ENCODE results near the gene RCOR1.
"Not testable (repeated sequence)": the region's sequence is repeated elsewhere in the genome, so short reads cannot be mapped to it uniquely, and the experiment has no call there.

The RCOR1 gene

DNA sequence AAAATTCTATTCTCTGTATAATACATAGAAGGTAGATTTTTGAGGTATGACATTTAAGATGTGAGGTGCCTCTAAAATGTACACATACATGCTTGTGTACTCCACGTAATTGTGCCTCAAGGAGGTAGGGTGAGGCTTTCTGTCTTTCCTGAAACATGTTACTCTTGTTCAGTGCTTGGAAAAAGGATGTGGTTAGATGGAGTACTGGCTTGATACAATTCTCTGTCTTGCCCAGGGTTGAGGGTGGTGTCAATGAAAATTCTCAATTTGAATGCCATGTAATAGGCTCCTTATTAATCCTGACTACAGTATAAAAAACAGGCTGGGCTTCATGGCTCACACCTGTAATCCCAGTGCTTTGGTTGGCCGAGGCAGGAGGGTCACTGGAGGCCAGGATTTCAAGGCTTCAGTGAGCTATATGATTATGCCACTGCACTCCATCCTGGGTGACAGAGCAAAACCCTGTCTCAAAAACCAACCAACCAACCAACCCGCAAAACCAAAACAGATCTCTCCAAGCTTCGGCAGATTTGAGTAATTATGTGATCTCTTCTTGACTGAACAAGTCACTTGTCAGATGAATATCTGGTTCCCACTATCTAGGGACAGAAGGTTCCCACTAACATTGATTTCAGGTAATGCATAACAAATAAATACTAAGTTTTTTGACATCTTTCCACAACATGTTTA, 41.6 kb downstream of the RCOR1 start:
- DNase-seq = no peak

DNA sequence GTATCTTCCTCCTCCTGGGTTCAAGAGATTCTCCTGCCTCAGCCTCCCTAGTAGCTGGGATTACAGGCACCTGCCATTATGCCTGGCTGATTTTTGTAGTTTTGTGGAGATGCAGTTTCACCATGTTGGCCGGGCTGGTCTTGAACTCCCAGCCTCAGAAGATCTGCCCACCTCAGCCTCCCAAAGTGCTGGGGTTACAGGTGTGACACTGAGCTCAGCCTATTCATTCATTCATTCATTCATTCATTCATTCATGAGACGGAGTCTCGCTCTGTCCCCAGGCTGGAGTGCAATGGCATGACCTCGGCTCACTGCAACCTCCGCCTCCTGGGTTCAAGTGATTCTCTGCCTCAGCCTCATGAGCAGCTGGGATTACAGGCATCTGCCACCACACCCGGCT, 47.2 kb downstream of the RCOR1 start:
- not testable (repeated sequence) for DNase-seq

DNA sequence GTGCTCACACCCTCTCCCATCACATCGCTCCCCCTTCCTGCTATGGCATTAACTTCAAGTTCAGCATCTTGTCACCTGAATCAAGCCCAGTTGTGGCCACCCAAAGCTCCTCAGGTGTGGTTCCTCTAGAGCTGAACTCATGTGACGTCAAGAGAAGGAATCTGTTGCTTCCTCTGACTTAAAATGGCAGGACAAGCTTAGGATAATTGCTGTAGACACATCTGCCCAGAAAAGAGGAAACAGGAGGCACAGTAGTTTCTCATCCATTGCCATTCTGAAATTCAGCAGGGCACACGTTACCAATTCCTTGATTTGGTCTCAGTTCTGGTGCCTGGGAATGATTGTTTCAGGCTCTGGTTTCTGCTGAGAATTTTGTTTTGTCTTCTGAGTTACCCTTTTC, 52.1 kb downstream of the RCOR1 start:
- no peak for DNase-seq

DNA sequence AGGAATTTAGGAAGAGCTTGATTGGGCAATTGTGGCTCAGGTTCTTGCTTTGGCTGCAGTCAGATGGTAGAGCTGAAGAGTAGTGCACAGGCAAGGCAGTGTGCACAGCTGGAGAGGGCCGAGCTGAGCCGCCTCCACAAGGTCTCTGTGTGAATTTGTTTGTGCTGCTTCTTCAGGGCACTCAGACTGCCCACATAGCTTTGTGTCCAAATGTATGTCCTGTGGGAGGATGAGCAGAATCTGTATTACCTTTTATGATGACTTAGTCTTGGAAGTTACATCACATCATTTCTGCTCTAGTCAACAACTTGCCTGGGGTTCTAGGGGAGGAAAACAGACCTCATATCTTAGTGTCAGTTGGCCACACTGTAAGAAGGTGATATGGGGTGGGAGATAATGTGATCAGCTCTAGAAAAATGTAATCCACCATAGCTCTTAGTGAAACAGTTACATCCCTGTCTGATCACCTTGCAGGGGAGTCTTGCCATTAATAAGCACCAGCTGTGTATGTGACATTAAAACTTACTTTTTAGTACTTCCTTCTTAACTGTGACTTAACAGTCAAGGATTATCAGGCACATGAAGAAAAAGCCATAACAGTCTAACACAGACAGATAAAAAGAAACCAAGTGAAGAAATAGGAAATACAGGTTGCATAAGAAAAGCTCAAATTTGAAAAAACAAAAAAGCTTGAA, 53.4 kb downstream of the RCOR1 start:
- no peak for DNase-seq

DNA sequence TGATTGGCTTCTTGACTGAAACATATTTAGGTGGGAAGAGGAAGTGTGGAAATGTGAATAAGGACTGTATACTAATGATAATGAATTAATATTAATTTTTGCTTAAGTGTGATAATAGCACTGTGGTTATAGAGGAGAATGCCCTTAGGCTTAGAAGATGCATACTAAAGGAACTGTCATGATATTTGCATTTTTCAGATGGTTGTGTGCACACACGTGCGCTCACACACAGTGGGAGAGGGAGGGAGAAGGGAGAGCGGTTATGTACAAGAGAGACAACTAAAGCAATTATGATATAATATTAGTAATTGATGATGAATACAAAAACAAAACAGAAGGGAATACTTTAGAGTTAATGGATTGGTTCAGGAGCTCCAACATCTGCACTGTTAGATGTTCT, 54.2 kb downstream of the RCOR1 start:
- no peak for DNase-seq

DNA sequence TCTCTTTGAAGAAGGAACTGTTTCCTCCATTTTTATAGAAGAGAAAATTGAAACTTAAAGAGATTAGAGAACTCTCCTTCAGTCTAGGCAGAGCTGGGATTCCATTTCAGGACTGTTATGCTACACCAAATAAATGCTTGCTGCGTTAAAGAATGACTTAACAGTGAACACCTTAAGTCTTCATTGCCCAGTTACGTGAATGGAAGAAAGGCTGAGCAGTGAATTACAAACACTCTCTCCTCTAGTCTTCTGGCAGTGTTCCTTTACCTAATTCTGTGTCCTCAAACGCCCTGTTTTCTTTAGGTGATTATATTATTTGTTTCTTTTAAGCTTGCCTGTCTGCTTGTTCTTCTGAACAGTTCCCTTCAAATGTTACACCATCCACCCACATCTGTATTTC, 59.7 kb downstream of the RCOR1 start:
- DNase-seq = no peak

DNA sequence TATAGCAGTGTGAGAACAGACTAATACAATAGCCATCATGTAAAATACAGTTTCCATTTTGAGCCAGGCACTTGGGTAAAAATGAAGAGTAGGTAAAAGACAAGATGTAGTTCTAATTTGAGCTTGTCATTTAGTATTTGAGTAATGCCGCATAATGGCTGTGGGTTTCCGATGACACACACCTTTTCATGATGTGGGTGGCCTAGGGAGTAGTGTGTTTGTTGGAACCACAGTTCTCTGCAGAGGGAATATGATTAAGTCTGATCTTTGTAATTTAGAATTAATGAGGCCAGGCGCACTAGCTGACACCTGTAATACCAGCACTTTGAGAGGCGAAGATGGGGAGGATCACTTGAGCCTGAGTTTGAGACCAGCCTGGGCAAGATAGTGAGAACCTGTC, 61.8 kb downstream of the RCOR1 start:
- DNase-seq = no peak

DNA sequence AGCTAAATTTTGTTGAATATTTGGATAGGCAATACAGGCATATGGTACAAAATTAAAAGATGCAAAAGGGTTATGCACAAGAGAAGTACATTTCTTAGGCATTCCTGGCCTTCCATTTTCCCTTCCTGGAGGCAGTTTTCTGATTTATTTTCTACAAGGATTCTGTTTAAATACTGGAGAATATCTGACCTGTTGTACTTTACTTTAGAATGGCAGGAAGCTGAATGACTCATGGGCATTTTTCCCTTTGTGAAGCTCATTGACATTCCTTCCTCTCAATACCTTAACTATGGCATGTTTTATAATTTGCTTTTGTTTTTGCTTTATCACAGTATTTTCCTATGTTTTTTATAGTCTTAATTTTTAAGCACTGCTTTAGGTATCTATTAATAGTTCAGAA, 62.7 kb downstream of the RCOR1 start:
- no peak for DNase-seq

DNA sequence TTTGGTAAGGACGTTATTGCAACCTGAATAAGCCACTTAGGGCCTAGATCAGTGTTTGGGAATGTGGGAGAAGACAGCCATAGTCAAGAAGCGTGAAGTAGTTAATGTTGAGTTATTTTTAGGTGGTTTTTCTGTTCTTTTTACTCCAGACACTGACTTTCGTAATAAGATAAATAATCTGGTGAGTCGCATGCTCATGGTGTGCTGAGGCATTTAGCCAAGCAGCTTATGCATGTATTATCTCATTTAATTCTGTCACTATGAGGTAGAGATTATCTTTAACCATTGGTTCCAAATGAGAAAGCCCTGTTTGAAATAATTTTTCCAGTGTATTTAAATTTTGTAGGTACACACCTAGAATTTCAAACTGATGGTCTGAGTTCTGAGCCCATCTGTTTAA, 67.3 kb downstream of the RCOR1 start:
- no peak for DNase-seq

DNA sequence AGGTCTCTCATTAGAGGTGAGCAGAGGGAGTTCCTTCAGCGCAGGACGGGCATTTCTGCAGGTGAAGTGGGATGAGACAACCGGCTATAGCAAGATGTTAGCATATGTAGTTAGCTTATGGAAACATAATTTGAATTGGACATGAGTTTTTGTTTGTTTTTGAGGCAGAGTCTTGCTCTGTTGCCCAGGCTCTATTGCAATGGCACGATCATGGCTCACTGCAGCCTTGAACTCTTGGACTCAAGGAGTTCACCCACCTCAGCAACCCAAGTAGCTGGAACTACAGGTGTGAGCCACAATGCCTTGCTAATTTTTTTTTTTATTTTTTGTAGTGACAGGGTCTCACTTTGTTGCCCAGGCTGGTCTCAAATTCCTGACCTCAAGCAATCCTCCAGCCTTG, 69.2 kb downstream of the RCOR1 start:
- no peak for DNase-seq

DNA sequence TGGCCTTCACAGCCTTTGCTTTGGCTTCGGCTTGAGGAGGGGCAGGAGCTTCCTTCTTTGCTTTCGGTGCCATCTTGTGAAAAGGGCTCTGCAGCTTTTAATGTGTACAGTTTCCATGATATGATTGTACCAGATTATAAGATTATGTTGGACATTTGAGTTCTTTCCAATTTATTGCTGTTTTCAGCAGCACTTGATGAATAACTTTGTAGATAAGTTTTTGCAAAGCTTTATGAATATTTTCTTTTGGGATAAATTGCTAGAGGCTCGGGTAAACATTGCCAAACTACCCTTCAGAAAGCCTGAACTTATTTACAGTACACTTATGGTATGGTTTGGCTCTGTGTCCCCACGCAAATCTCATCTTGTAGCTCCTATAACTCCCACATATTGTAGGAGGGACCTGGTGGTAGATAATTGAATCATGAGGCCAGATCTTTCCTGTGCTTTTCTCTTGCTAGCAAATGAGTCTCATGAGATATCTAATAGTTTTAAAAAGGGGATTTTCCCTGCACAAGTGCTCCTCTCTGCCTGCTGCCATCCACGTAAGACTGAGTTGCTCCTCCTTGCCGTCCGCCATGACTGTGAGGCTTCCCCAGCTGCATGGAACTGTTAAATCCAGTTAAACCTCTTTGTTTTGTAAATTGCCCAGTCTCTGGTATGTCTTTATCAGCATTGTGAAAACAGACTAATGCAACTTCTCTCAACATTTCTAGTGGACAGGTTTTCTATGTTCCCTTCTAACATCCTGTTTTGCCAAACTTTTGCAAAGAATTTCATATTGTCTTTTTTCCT, 70.4 kb downstream of the RCOR1 start:
- DNase-seq = no peak

DNA sequence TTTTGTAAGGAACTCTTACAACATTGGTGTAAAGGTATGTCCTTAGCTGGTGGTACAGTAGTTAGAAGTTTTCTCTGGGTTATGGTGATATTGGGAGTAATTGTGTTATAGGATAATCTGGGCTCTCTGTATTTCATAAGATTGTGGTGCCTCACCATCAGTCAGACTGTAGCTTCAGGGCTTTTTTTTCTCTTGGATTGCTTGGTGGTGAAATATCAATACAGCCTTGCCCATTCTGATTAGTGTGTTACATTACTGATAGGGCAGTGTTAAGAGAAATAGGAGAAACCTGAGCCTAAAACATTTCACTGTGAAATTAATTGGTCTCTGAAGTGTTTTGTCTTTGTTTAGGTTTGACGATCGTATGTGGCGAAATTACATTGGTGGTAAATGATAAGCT, 71.0 kb downstream of the RCOR1 start:
- no peak for DNase-seq

DNA sequence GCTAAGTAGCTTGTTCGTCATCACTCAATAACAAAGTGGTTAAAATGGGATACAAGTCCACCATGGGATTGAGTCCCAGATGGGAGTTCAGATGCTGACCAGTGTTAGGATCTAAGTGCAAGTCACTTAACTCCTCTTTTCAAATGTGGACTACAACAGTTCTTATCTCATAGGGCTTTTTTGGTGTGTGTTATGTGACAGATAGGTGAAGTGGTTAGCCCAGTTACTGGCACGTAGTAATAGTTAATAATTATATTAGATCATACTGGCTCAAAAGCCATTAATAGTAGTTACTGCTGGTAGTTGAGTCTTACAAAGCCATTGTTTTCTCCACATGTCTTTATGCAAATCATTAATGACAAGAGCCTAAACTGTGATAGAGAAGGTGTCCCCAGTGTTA, 73.2 kb downstream of the RCOR1 start:
- DNase-seq = no peak

DNA sequence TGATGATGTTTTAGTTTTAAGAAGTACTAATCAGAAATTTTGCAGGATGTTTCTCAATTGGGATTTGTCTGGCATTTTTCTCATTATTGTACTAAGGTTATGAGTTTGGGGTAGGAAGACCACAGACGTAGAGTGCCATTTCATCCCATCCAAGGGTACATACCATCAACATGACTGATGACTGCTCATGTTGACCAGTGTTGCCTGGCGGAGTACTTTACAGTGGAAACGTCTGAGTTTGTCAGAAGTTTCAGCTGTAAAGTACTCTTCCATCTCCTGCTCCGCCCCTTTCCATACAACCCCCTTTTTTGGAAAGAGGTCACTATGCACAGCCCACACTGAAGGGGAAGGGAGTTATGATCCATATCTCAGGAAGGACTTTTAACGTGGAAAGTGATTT, 74.2 kb downstream of the RCOR1 start:
- no peak for DNase-seq

DNA sequence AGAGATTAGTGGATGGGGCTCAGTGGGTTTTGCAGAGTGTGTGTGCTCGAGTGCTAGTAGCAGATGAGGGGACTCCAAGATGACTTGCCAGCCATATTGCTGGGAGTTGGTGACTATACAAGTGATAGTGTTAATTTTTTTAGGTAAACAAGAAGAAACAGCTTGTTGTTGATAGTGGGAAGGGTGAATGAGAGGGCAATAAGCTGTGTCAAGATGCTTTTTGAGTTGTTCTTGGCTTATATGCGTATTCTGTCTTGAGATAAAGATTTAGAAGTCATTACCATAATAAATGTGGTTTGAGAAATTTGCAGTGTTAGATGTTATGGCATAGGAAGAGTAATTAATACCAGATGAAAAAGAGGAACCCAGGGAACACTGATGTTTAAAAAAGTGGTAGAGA, 75.3 kb downstream of the RCOR1 start:
- no peak for DNase-seq

DNA sequence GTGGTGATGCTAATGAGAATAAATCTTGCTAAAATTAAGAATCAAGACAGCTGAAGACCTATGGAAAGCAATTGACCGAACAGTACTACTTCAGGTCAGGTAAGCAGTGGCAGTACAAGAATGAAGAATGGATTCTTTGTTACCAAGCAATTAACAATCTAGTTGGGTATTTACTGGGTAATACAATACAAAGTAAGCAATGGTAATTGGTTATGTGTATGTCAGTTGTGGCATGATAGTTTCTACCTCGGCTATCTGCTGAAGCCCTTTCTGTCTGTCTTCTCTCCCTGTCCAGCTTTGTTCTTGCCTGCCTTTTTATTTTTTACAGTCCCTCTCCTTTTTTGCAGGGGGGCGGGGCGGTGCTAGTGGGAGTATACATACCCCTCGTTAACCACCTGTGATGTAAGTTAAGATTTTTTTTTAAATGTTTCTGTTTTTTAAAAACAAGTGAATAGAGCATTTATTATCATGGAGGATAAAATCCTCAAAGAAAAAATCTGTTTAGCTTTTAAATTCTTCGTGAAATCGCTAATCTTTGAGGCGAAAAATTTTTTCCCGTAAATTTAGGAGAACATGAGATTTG, 75.9 kb downstream of the RCOR1 start:
- no peak for DNase-seq

DNA sequence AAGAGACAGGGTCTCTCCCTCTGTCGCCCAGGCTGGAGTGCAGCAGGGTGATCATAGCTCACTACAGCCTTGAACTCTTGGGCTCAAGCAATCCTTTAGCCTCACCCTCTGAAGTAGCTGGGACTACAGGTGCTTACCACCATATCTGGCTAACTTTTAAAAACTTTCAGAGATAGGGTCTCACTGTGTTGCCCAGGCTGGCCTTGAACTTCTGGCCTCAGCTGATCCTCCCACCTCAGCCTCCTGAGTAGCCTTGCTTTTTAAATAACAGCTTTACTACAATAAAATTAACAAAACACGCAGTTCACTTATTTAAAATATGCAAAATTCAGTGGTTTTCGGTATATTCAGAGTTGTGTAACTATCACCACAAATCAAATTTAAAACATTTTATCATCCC, 79.0 kb downstream of the RCOR1 start:
- DNase-seq = no peak

DNA sequence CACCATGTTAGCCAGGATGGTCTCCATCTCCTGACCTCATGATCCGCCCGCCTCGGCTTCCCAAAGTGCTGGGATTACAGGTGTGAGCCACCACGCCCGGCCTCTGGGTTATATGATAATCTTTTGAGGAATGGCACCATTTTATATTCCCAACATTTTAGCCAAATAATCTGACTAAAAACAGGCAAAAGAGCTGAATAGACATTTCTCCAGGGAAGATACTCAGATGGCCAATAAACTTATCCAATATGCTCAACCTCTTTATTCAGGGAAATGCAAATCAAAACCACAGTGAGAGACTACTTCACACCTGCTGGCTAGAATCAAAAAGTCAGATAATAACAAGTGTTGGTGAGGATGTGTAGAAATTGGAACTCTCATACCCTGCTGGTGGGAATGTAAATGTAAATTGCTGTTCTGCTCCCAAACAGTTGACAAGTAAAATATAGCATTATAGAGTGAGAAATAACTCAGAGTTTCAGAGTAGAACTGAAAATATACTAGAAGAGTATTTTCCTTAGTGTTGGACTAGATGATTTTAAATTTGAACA, 80.0 kb downstream of the RCOR1 start:
- DNase-seq = no peak

DNA sequence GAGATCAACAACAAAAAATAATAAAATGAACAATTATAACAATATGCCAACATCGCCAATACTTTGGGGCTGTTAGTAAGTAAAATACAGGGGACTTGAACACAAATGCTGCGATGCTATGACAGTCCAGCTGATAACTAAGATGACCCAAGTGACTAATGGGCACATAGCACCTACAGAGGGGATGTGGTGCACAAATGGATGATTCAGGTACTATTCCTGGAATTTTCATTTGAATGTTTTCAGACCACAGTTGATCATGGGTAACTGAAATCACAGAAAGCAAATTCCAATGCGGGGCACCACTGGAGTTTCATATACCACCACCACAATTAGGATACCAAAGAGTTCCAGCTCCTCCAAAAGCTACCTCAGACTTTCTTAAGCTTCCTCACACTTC, 82.9 kb downstream of the RCOR1 start:
- DNase-seq = no peak

DNA sequence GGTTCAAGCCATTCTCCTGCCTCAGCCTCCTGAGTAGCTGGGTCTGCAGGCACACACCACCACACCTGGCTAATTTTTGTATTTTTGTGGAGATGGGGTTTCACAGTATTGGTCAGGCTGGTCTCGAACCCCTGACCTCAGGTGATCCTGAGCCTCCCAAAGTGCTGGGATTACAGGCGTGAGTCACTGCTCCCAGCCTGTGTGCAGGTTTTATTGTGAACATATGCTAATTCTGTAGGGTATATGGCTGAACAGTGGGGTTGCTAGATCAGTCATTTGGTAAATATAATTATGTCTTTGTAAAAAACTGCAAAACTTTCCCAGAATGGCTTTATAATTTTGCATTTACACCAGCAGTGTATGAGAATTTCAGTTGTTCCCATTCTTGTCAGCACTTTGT, 85.9 kb downstream of the RCOR1 start:
- DNase-seq = no peak

DNA sequence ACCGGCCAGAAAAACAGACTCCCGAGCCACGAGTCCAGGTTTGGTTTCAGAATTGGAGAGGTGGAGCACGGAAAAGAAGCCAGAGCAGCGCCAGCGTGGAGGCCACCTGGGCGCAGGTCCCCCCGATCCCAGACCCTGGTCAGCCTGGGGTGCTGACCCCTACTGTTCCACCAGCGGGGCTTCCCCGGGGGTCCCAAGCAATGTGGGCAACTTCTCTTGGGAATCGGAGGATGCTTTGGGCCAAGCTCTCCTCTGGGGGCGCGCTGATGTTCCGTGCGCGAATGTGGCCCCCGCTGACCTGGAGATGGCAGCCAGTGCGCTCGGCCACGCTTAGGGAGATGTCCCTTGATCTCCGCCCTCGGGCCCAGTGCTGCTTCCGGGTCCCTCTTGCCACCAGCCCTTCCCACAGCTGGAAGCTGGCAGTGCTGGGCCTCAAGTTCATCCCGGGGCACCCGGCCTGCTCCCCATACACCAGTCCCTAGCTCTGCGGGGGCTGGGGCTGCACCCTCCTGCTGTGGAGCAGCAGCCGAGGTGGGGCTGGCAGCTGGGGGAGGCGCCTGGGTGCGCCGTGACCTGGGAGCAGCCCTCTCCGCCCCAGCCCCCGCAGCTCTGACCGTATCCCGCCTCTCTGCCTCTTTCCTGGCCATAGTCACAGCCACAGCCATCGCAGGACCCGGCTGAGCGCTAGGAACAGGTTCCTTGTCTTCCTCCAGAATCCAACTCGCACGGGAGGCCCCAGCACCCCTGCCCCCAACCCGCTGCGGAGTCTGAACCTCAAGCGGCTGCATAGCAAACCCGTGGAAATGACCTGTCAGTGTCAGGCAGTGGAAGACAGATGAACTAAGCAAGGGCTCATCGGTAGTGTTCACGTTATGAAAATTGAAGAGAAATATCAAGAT, 91.2 kb downstream of the RCOR1 start:
- no peak for DNase-seq

DNA sequence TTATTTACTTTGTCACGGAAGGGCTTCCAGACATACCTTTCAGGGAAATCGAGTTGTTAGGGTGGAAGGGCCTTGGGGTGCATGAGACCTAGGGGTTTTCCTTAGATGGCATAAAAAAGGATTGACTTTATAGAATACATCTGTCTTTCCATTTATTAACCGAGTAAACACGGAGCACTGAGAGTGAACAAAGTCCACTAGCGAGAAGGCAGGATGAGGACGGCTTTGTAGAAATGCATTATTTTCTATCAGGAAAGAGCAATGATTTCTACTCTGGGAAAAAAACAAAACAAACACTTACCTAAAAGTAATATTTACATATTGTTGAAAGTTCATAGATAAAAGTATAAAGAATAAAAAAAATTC, 91.8 kb downstream of the RCOR1 start:
- DNase-seq = no peak

Measured in activated CD8-positive, alpha-beta memory T cell treated with anti-CD3 and anti-CD28 coated beads for 24 hours (primary cell).